GM19239 (cell line): ENCODE measurements around the gene MRM2.
"Not testable (repeated sequence)": the region's sequence is repeated elsewhere in the genome, so short reads cannot be mapped to it uniquely, and the experiment has no call there.

Experiments
- DNase-seq: peaks from one replicate; pipeline ENCODE4 v3.0.0; 2011; ENCODE audit warnings: low spot score; ENCODE audit not compliant: insufficient read length
- FAIRE-seq: peaks from 2 replicates; lab custom pipeline; 2011; peaks lifted over from hg19 to GRCh38; lab: Jason Lieb, UNC

MRM2 gene

DNA sequence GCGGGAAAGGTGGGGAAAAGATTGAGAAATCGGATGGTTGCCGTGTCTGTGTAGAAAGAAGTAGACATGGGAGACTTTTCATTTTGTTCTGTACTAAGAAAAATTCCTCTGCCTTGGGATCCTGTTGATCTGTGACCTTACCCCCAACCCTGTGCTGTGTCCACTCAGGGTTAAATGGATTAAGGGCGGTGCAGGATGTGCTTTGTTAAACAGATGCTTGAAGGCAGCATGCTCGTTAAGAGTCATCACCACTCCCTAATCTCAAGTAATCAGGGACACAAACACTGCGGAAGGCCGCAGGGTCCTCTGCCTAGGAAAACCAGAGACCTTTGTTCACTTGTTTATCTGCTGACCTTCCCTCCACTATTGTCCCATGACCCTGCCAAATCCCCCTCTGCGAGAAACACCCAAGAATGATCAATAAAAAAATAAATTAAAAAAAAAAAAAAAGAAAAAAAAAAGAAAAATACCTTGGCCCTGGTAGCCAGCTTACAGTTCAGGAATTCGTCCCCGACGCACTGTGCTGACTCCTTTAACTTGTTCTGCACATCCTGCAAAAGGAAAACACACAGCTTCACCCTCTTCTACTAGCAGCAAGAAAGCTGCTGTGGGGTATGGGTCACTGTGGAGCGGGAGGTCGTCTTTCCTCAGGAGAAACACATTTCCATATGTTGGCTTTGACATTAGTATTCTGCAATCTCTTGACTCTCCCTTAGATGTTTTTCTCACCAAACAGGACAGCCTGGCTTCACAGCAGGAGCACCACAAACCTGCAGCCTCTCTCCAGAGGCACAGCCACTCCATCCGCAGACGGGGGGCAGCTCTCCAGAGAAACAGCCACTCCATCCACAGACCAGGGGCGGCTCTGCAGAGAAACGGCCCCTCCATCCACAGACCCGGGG, 27.3 kb upstream of the MRM2 start:
- DNase-seq, FAIRE-seq: not testable (repeated sequence)

DNA sequence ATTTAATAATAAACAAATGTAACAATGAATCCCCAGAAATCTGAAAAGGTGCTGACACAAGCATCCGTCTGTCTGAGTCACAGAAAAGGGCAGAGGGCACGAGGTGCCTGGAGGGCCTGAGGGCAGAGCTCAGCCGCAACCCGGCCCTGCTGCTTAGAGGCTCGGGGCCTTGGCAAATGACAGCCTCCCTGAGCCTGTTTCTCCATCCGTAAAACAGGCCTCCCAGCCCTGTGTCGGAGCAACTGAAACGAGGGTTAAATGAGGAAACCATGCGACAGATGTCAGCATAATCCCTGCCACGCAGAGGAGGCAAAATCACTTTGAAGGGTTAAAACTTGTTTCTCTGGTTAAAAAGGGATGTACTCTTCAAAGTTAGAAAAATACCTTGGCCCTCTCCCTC, 24.9 kb upstream of the MRM2 start:
- no peak for FAIRE-seq
- no peak for DNase-seq

DNA sequence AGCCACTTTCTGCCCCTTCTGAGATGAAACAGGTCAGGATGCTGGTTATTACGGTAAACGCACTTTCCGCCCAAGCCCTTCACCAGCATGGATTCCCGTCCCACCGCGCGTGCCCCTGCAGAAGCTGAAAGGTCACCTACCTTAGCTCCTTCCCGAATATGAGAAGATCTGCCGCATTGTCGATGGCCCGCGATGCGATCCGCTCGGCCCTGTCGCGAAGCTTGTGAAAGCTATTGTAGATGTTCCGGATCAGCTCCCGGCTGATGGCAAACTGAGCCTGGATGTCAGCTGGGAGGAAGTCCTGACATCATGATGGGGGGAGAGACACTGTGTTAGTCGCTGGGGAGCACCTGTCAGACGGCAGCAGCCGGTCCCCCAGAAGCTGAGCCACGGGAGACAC, 22.2 kb upstream of the MRM2 start:
- DNase-seq, result no peak
- no peak for FAIRE-seq

DNA sequence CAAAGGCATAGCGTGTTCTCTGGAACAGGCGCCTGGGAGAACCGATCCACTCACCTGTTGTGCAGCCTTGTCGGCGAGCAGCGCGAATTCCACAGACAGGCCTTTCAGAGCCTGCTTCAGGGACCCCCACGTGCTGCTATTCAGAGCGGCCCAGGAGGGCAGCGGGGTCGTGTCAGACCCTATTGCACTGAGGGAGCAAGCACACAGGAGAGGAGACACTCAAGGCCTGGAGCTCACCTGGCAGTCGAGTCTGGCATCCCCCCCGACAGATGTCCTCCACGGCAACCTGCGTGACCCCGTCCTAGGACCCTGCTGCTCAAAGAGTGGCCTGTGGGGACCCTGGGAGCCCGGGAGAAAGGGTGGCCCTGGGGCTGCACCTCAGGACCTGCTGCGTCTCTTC, 21.2 kb upstream of the MRM2 start:
- FAIRE-seq (no peak), DNase-seq (no peak)

DNA sequence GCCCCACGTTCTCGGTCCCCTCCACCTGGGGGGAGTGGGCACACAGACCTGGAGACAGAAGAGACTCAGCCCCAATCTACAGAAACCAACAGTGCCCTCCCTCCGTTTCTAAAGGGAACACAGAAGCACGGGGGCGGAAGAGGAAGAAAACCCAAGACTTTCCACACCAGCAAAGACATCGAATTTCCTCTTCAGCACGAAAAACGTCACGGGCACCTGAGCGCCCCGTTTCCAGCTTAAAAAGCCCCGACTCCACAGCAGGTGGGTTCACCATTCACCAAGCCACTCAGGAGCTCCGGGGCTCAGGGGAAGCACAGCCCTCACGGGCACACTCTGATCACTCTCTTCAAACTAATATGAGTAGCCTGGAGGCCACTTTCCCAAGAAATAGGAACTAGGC, 19.6 kb upstream of the MRM2 start:
- FAIRE-seq, result peak; percentile 92
- peak; percentile 69 for DNase-seq

DNA sequence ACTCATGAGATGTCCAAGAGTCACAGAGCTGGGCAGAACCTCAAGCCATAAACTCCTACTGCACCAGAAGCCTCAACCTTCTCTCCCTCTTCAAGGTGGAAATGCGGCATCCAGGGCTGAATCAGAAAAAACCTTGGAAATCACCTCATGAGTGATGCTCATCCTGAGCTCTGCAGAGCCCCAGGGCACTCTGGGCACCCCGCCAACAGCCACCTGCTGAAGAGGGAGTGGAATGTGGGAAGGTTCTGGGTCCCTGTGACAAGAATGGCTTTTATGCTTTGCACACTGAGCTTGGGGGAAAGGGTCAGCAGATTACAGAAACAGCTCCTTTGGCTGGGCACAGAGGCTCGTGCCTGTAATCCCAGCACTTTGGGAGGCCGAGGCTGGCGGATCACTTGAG, 18.8 kb upstream of the MRM2 start:
- DNase-seq, result no peak
- no peak for FAIRE-seq

DNA sequence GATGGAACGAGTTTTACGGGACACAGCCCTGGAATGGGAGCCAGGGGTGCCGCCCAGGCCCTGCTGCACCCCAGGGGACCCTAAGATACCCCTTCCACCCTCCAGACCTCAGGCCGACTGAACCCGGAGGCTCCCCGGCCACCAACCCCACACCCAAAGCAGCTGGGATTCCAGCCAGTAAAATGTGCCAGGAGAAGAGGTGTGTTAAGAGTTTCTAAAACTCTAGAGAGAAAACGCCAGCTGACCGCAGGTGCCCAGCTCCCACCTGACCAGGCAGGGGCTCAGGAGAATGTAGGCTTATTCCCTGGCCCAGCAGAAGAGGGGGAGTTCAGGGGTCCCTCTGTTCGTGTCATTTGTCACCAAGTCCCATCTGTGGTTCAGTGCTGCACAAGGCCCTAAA, 17.5 kb upstream of the MRM2 start:
- DNase-seq (no peak), FAIRE-seq (peak; percentile 28)

DNA sequence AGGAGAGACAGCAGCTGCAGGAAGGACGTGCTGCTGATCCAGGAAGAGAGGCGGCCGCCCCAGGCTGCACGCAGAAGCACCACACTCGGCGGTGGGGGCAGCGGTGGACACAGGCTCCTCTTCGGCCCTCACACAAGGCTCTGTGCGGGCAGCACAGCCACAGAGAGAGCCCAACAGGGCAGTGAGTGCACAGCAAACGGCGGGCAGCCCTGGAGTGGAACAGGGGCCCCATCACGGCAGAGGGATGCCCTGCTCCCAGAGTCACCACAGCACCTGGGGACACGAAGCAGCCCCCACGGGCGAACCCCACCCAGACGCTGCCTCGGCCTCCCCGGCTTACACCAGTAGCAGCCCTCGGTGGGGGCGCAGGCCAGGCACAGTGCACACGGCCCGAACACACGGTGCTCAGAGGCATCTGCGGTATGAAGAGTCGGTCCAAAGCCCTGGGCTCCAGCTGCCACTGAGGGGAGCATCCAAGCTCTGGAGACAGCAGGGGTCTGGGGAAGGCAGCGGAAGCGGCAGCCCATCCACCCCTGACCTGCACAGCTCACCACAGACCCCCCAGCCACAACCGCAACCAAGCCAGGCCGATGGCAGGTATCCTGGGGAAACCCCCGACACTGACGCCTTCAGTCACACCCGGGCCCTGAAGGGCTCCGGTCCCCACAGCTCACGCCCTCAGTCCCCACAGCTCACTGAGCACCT, 16.8 kb upstream of the MRM2 start:
- peak; percentile 85 for DNase-seq
- FAIRE-seq, result peak; percentile 93

DNA sequence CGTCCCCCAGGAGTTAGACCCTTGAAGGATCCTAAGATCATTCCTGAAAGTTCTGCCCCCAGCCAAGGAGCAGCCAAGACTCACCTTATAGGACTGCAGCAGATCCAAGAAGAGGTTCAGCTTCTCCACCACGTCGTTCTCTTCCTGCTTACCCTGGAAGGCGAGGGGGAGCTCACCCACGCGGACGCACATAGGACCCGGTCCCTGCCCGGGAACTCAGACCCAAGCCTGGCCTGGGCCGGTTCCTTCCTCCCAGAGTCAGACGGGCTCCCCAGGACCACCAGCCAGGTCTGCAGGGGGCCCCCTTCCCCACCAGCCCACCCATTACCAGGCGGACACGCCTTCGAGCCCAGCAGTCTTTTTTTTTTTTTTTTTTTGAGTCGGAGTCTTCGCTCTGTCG, 15.6 kb upstream of the MRM2 start:
- FAIRE-seq (no peak), DNase-seq (no peak)

DNA sequence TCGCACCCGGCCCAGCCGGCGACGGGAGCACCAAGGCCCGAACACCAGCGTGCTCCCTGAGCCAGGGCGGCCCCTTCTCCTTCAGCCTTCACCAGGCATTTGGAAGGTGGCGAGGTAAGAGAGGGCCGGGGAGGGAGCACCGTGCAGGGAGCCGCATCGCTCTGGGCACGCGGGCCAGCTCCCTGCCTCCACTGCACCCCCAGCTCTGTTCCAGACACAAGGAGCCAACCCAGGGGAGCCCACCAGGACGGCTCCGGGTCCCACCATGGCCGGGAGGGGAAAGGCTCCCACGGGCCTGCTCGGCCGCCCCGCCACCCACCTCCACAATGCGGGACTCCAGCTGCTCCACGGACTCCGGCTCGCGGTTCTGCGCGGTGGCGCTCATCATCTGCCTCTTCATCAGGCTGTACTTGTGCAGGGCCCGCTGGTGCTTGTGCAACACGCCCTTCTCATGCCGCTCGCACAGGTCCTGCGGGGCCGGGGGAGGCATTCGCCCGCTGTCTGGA, 15.1 kb upstream of the MRM2 start:
- DNase-seq (no peak), FAIRE-seq (no peak)

DNA sequence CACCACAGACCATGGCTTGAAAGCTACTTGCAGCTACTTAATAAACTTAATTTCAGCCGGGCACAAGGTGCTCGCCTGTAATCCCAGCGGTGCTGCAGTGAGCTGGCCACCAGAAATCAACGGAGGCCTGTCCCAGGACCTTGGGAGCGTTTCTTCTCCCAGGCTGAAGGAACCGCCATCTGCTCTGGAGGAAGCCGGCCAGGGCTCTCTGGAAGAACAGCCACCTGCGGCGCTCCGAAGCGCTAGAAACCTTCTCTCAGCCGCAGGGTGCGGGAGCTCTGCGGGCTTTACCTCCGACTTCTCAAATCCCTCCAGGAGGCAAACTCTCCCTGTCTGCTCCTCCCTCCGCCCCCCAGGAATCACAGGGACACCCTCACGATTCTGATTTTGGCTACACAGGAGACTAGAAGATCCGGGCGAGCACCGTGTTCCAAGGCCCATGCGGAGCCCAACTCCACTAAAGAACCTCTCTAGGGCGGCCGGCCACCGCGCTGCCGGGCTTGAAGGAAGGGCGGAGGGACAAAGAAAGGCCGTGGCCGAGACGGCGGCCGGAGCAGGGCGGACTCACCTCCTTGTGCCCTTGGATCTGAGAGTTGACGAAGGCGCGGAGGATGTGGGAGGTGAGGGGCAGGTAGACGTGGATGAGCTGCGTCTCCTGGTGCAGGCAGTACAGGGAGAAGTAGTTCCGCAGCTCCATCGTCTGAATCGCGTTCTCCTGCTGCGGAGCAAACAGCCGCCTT, 14.5 kb upstream of the MRM2 start:
- DNase-seq, result no peak
- no peak for FAIRE-seq

DNA sequence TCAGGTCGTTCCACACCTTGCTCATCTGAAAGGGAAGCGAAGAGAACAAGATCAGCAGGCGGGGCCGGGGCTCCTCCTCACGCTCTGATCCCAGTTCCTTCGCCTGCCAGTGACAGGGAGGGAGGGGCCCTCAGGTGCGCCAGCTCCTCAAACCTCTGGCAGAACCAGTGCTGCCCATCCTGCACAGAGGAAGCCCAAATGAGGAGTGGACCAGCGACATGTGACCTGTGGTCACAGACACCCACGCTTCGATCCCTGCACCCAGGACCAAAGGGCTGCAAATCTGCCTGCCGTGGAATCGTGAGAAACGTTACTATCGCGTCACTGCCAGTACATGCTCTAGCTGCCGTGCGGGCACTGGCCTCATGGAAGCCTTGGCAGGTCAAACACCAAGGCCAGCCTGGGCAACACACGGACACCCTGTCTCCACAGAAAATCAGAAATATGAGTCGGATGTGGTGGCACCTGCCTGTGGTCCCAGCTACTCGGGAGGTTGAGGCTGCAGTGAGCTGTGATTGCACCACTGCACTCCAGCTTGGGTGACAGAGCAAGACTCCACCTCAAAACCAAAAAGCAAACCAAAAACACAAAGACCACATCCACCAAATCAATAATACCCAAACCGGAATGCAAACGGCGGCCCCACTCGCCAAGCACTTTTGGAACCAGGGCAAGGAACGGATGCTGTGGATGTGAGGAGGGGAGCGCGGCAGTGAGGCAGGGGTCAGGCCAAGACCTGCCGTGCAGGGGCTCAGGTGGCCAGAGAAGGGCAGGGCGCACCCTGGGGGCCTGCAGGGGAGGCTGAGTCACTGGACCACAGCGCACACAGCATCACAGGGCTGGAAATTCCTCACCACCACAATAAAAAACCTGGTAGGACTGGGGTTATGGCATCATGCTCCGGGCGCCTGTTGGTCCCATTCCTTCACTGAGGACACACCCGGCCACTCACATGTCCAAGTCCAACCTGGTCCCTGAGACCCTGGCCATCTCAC, 13.4 kb upstream of the MRM2 start:
- DNase-seq, result no peak
- no peak for FAIRE-seq

DNA sequence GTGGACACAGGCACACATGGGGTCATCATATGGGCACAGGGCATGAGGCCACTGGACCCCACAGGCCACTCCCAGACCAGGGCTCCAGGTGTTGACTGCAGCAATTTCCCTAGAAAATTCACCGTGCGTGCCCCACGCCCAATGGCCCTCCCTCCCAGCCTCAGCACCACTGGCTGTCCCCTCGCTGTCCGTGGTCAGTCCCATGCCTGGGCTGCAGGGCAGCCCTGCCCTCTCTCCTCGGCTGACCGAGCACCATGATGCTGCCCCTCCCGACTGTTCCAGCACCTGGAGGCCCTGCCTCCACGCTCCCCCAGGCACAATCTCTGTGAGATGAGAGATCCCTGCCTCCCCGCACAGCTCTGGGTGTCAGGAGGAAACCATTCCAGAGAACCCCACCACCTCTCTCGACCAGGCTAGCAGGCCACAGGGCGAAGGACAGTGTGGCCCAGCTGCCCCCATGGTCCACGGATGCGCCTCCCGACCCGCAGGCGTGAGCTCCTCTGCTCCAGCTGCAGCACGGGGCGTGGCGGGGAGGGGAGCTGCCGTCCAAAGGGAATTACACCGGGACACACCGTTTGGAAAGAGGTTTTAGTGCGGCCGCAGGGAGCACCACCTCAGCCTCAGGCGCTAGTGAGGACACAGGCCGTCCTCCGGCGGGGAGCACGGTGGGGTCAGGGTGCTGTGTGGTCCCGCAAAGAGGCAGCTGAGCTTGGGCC, 12.6 kb upstream of the MRM2 start:
- DNase-seq, result no peak
- FAIRE-seq, result no peak

DNA sequence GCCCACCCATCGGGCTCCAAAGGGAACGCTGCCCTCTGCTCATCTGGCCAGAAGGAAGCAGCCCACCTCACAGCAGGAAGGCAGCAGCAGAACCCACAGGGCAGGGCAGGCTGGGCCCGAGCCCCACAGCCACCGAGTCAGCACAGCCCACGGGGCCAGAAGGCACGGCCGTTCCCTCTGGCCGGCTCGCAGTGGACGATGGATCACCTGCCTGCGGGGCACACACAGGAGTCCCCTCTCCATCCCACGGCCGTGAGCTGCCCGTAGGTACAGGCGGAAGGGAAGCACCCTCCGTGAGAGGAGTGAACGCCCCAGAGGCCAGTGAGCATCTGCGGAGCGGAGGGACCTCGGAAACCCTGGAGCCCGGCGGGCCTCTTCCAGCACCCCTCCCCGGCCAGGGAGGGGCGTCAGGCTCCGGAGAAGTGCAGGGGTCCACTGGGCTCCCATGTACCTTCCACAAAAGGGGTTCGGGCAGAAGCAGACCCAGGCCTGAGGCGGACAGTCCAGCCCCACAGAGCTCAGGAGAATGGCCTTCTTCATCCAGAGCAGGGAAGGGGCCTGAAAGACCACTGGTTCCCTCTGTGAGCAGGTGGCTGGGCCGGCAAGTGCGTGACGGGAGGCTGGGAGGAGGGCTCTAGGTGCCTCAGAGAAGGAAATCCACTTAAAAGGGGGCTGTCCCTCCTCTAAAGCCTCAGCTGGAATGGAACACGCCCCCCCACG, 11.7 kb upstream of the MRM2 start:
- FAIRE-seq (no peak), DNase-seq (no peak)

DNA sequence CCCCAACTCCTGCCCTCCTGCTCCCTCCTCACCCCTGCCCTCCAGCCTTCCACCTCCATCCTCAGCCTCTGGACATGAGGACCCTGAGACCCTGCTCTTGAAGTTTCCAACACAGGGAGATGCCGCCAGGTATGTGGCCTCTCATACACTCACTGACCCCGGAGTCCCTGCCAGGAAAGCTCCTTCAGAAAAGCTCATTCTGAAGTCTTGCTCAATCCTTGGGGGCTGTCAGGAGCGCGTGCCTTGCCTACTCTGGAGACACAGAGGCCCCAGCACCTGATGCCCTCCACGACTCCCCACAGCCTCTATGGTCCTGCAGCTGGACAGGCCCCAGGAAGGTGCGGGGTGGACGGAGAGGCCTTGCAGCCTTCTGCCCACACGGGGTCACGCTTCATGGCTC, 11.0 kb upstream of the MRM2 start:
- DNase-seq, result no peak
- FAIRE-seq, result no peak

DNA sequence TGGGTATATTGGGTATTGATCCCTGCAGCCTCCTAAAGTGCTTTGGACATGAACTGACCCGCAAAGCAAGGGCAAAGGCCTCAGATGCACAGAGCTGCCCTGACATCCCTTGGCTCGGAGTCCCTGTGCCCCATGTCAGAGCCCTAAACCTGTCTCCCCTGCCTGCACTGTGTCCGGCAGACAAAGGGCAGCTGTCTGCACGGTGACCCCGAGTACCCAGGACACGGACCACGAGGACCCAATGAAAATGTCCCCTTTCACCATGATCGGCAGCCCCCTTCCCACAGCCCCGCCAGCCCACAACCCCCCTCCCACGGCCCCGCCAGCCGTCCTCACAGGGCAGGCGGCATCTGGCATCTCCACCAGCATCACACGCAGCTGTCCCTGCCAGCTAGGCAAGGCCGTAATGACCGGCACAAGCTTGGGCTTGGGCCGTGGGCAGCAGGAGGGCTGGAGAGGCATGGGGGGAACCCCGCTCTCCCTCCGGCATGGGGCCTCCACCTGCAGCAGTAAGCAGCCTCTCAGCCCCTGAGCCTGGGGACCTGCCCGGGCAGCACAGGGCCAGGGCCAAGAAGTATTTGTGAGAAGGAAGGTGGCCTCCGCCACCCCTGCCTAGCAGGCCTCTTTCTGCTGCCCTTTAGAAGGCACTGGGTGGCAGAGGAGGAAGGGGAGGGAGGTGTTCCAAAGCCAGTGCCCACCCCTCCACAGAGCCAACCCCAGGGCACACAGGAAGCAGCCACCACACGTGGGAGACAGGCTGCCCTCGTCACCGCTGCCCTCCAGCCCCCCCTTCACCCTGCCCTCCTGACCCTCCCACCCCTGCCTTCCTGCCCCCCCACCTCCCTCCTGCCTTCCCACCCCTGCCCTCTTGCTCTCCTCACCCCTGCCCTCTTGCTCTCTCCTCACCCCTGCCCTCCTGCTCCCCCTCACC, 10.1 kb upstream of the MRM2 start:
- no peak for DNase-seq
- FAIRE-seq, result no peak

DNA sequence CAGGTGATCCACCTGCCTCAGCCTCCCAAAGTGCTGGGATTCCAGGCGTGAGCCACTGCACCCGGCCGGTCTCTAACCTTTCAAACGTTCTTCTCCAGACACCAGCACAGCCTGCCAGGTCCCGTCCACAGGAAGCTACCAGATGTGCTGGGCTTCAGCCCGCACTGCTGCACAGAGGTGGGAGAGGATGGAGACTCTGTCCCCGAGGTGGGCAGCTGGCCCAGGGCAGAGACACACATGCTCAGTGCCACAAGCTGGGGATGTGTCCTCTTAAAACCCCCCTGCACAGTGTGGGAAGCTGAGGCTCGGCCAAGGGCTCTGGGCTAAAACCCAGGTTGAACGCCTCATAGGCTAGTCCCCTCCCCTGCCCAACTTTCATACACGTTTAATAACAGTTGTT, 9.4 kb upstream of the MRM2 start:
- FAIRE-seq (no peak), DNase-seq (no peak)
